Measurements from ENCODE around the gene SETD2.

DNA sequence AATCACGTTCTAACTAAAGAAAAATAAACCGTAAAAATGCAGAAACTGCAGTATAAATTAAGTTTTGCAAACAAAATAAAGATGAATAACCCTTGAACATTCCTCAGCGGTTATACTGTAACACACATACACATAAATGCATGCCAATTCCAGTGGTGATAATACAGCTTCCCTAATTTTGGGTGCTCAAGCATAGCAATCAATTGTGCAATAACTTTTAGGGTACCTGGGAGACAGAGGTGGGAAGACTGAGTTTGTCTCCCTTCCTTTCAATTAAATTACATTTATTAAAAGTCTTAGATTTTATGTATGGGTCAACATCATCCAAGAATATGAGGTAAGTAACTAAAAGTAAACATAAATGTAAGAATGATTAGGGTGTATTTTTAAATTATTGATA is 71.8 kb downstream of the SETD2 start:
- TF ChIP-seq POLR2A (IDR thresholded peaks at IDR 0.05): no peak
- no peak for TF ChIP-seq EP300 (IDR thresholded peaks at IDR 0.05)

Measured in stomach (tissue), 4 donors.